HepG2 (cell line): ENCODE data around the gene UPB1. TPM values are rescaled to one million over a fixed set of nuclear protein-coding genes. Genes with fewer than 3 reads are reported as not detected.

Experiments used
- ATAC-seq: fragments of 200-7000 bp; cut with Tn5 transposase; 3 replicates; pipeline ENCODE4 v1.9.1; 2020; ENCODE audit warnings: mild to moderate bottlenecking, moderate library complexity
- BruUV-seq: library from RNA; stranded (reverse); fragments of 400-500 nt; replicated peaks from 2 replicates; lab custom pipeline; 2021; lab: Mats Ljungman, UMichigan
- CTCF ChIA-PET: fragments of 300-600 bp; formaldehyde crosslinking; extraction: SDS; loops from one replicate; lab custom pipeline; 2021; ENCODE audit warnings: low total read pairs, inconsistent platforms, low intra/inter-chr PET ratio; lab: Yijun Ruan, JAX
- POLR2A ChIA-PET: fragments of 350-600 bp; sonication (Branson Sonifier 250); formaldehyde crosslinking; loops from one replicate; lab custom pipeline; 2020; ENCODE audit warnings: antibody characterized with exemption, inconsistent platforms; lab: Yijun Ruan, JAX
- DNase-seq: peaks from one replicate; pipeline ENCODE4 v3.0.0-alpha.2; 2015; ENCODE audit warnings: low spot score
- FAIRE-seq: peaks from 3 replicates; lab custom pipeline; 2011; peaks lifted over from hg19 to GRCh38; lab: Jason Lieb, UNC
- H2AFZ ChIP-seq: one replicate; pipeline ENCODE4 v1.6.1; 2011; ENCODE audit warnings: low read length, inconsistent platforms
- H3K27ac ChIP-seq: fragments of 300-600 bp; 3 replicates; pipeline ENCODE4 v1.8.0; 2011; ENCODE audit warnings: mixed run types, mild to moderate bottlenecking, mixed read lengths, low read length, inconsistent platforms; ENCODE audit not compliant: insufficient read depth; ENCODE audit errors: extremely low read length
- H3K27me3 ChIP-seq, 2 experiments: fragments of 200-600 bp in 1 of 2; 2 replicates in 1 of 2; 3 replicates in 1 of 2; pipeline versions ENCODE4 v1.6.0 to v1.8.0; 2011; ENCODE audit warnings: low read length in 2 of 2, mild to moderate bottlenecking in 2 of 2, moderate library complexity in 2 of 2, inconsistent platforms in 1 of 2; ENCODE audit not compliant: insufficient read depth in 2 of 2, control insufficient read depth in 1 of 2
- H3K36me3 ChIP-seq, 2 experiments: fragments of 200-600 bp in 1 of 2; replicated peaks in 1 of 2; 2 replicates in 1 of 2; 3 replicates in 1 of 2; pipeline versions ENCODE4 v1.5.1 to v1.8.0; 2011; ENCODE audit warnings: low read length in 2 of 2, inconsistent platforms in 1 of 2; ENCODE audit not compliant: insufficient read depth in 2 of 2, control insufficient read depth in 1 of 2
- H3K4me1 ChIP-seq: 2 replicates; pipeline ENCODE4 v1.5.1; 2012; ENCODE audit warnings: low read length, inconsistent platforms; ENCODE audit not compliant: insufficient read depth
- H3K4me2 ChIP-seq: 2 replicates; pipeline ENCODE4 v1.6.0; 2011; ENCODE audit warnings: low read depth, low read length, inconsistent platforms
- H3K4me3 ChIP-seq, 3 experiments: fragments of 200-600 bp in 1 of 3; sonication (generic), shearing (Covaris generic) in 1 of 3; replicated peaks in 1 of 3; 2 replicates each; pipeline ENCODE4 v1.5.1; 2011 to 2016; ENCODE audit warnings: low read length in 3 of 3, inconsistent platforms in 2 of 3, low read depth in 2 of 3, mild to moderate bottlenecking in 2 of 3, control low read depth in 1 of 3, mixed read lengths in 1 of 3; ENCODE audit not compliant: insufficient read depth in 1 of 3
- H3K79me2 ChIP-seq: one replicate; pipeline ENCODE4 v1.6.1; 2011; ENCODE audit warnings: low read length, inconsistent platforms; ENCODE audit not compliant: insufficient read depth
- H3K9ac ChIP-seq: 2 replicates; pipeline ENCODE4 v1.6.0; 2011; ENCODE audit warnings: mild to moderate bottlenecking, low read depth, low read length, inconsistent platforms; ENCODE audit not compliant: insufficient read depth
- H3K9me3 ChIP-seq: 2 replicates; pipeline ENCODE4 v1.5.1; 2012; ENCODE audit warnings: mild to moderate bottlenecking, low read length
- H4K20me1 ChIP-seq: 2 replicates; pipeline ENCODE4 v1.6.0; 2011; ENCODE audit warnings: inconsistent platforms, mild to moderate bottlenecking, low read length, moderate library complexity; ENCODE audit not compliant: insufficient read depth
- CEBPZ ChIP-seq: IDR thresholded peaks from 2 replicates; pipeline ENCODE4 v1.6.1; 2012; ENCODE audit warnings: low read length, improper control_type of control experiment
- EZH2 ChIP-seq: conservative IDR thresholded peaks from 2 replicates; pipeline ENCODE4 v1.6.1; 2012; ENCODE audit warnings: mild to moderate bottlenecking, low read depth, low read length, moderate library complexity
- FOXK1 ChIP-seq: sonication (generic); formaldehyde crosslinking; IDR thresholded peaks from 2 replicates; pipeline ENCODE4 v1.4.0; 2020; ENCODE audit warnings: low read depth, missing genetic modification reagents, borderline replicate concordance
- HES4 ChIP-seq: sonication (generic); formaldehyde crosslinking; IDR thresholded peaks from 2 replicates; pipeline ENCODE4 v1.9.0; 2021; ENCODE audit warnings: mild to moderate bottlenecking, missing genetic modification reagents, borderline replicate concordance
- HNRNPUL1 ChIP-seq: fragments of 200-400 bp; formaldehyde crosslinking; IDR thresholded peaks from 2 replicates; pipeline ENCODE4 v1.6.1; 2017; ENCODE audit warnings: low read depth, mild to moderate bottlenecking, low read length, moderate library complexity
- JUND ChIP-seq: sonication (generic); formaldehyde crosslinking; IDR thresholded peaks from 2 replicates; pipeline ENCODE4 v1.8.0; 2022; ENCODE audit warnings: mild to moderate bottlenecking, missing genetic modification reagents
- MED8 ChIP-seq: sonication (generic); formaldehyde crosslinking; IDR thresholded peaks from 2 replicates; pipeline ENCODE4 v1.8.1; 2023; ENCODE audit warnings: mild to moderate bottlenecking, missing genetic modification reagents; ENCODE audit not compliant: insufficient replicate concordance
- PAF1 ChIP-seq: IDR thresholded peaks from 2 replicates; pipeline ENCODE4 v1.6.1; 2016; ENCODE audit warnings: missing genetic modification reagents, missing compliant biosample characterization
- PHF20 ChIP-seq: sonication (generic); formaldehyde crosslinking; IDR thresholded peaks from 2 replicates; pipeline ENCODE4 v1.5.0; 2020; ENCODE audit warnings: mild to moderate bottlenecking, missing genetic modification reagents
- RARA ChIP-seq: IDR thresholded peaks from 2 replicates; pipeline ENCODE4 v1.6.1; 2016; ENCODE audit warnings: missing genetic modification reagents, missing compliant biosample characterization
- TRIM24 ChIP-seq: sonication (generic); formaldehyde crosslinking; IDR thresholded peaks from 2 replicates; pipeline ENCODE4 v1.8.0; 2022; ENCODE audit warnings: mild to moderate bottlenecking, missing genetic modification reagents
- WGBS: methylation state at CpG from one replicate; pipeline ENCODE4 v1.1.6; 2017; ENCODE audit warnings: low lambda C conversion rate; 5-methylcytosine and 5-hydroxymethylcytosine counted together
- in situ Hi-C: cut with HindIII; loops from 2 replicates; pipeline ENCODE4 v1.10.0; 2017; ENCODE audit warnings: low pct_unique_long_range_greater_than_20kb; ENCODE audit not compliant: extremely low pct_ligation_motif_present
- intact Hi-C: fragments of 100-400 bp; cut with micrococcal nuclease; formaldehyde crosslinking; loops from one replicate; pipeline ENCODE4 v1.10.0; 2022; ENCODE audit not compliant: unreplicated experiment
- polyA plus RNA-seq, 8 experiments: library from polyadenylated mRNA; depleted of rRNA in 3 of 8; stranded (reverse) in 7 of 8; unstranded in 1 of 8; fragments of >200 nt; fragmentation: Illumina TruSeq in 4 of 8; extraction: Trizol in 4 of 8; gene quantifications; 2 replicates each; pipeline versions ENCODE4 v1.2.1 to v1.2.3, GENCODE V29; 2011 to 2016; ENCODE audit warnings: low read depth in 4 of 8, missing spikeins in 1 of 8, mixed read lengths in 1 of 8; ENCODE audit not compliant: insufficient read depth in 1 of 8
- total RNA-seq, 5 experiments: library from RNA; depleted of rRNA; stranded (reverse); fragments of >200 nt; fragmentation: Illumina TruSeq; extraction: Trizol; gene quantifications; 2 replicates each; pipeline ENCODE4 v1.2.3, GENCODE V29; 2016; ENCODE audit warnings: low read depth in 1 of 5
- TF ChIP-seq, protein P1 (sequence below): sonication (generic); formaldehyde crosslinking; IDR thresholded peaks from one replicate; pipeline ENCODE4 v1.5.1; 2020; ENCODE audit warnings: mild to moderate bottlenecking, missing genetic modification reagents; ENCODE audit errors: not compliant biosample characterization
- TF ChIP-seq, protein P2 (sequence below): sonication (generic); formaldehyde crosslinking; IDR thresholded peaks from 2 replicates; pipeline ENCODE4 v1.8.1; 2023; ENCODE audit warnings: mild to moderate bottlenecking, missing genetic modification reagents, borderline replicate concordance

UPB1 gene
- total and polyA plus RNA-seq, 2 of the 13 experiments (the other 11 are each of a cell fraction or from before 2014, with no cell fraction given): 0.38 to 1.2 TPM

DNA sequence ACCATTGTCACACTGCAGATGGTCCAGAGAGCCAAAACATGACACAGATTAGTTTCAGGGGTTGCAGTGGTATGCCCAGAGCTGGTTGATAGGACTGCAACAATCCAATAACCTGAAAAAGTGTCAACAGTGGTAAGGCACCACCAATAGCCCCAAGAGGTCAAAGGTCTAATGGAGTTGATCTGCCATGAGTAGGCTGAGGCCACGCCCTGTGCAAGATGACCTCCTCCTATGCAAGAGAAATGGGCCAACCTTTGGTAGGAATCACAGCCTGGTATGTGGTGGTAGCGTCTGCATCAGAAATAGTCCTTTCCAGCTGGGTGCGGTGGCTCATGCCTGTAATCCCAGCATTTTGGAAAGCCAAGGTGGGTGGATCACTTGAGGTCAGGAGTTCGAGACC, 40.2 kb downstream of the UPB1 start:
- no peaks in the 10 kb centered on the region for H4K20me1 ChIP-seq
- H3K27ac ChIP-seq: no peak overlapping the region
- no peak overlapping the region for H3K9ac ChIP-seq
- peaks cover 53% of the 10 kb centered on the region for H3K4me1 ChIP-seq
- intact Hi-C loops: no loop called here
- FAIRE-seq (no peak), ATAC-seq (no peak), DNase-seq (no peak)
- no peak overlapping the region for H3K4me3 ChIP-seq
- POLR2A ChIA-PET: interaction anchor here (1.0 kb wide), 1 partner anchor 10 kb away, joined by 3 read pairs; no protein-coding TSS in a partner anchor
- CTCF ChIA-PET: no interaction called here
- 100% methylated on average over 2 of the region's 4 CpGs for WGBS
- no peak overlapping the region for H2AFZ ChIP-seq
- H3K4me2 ChIP-seq: no peak overlapping the region
- H3K79me2 ChIP-seq: no peaks in the 10 kb centered on the region
- peaks cover under 1 to 6% of the 10 kb centered on the region in 2 experiments; a peak in 2 of 5 replicates for H3K36me3 ChIP-seq
- H3K27me3 ChIP-seq: no peaks in the 10 kb centered on the region
- H3K9me3 ChIP-seq: no peaks in the 10 kb centered on the region
- in situ Hi-C loops: no loop called here
- BruUV-seq: no TSS peak
- TF ChIP-seq, protein P1, sequence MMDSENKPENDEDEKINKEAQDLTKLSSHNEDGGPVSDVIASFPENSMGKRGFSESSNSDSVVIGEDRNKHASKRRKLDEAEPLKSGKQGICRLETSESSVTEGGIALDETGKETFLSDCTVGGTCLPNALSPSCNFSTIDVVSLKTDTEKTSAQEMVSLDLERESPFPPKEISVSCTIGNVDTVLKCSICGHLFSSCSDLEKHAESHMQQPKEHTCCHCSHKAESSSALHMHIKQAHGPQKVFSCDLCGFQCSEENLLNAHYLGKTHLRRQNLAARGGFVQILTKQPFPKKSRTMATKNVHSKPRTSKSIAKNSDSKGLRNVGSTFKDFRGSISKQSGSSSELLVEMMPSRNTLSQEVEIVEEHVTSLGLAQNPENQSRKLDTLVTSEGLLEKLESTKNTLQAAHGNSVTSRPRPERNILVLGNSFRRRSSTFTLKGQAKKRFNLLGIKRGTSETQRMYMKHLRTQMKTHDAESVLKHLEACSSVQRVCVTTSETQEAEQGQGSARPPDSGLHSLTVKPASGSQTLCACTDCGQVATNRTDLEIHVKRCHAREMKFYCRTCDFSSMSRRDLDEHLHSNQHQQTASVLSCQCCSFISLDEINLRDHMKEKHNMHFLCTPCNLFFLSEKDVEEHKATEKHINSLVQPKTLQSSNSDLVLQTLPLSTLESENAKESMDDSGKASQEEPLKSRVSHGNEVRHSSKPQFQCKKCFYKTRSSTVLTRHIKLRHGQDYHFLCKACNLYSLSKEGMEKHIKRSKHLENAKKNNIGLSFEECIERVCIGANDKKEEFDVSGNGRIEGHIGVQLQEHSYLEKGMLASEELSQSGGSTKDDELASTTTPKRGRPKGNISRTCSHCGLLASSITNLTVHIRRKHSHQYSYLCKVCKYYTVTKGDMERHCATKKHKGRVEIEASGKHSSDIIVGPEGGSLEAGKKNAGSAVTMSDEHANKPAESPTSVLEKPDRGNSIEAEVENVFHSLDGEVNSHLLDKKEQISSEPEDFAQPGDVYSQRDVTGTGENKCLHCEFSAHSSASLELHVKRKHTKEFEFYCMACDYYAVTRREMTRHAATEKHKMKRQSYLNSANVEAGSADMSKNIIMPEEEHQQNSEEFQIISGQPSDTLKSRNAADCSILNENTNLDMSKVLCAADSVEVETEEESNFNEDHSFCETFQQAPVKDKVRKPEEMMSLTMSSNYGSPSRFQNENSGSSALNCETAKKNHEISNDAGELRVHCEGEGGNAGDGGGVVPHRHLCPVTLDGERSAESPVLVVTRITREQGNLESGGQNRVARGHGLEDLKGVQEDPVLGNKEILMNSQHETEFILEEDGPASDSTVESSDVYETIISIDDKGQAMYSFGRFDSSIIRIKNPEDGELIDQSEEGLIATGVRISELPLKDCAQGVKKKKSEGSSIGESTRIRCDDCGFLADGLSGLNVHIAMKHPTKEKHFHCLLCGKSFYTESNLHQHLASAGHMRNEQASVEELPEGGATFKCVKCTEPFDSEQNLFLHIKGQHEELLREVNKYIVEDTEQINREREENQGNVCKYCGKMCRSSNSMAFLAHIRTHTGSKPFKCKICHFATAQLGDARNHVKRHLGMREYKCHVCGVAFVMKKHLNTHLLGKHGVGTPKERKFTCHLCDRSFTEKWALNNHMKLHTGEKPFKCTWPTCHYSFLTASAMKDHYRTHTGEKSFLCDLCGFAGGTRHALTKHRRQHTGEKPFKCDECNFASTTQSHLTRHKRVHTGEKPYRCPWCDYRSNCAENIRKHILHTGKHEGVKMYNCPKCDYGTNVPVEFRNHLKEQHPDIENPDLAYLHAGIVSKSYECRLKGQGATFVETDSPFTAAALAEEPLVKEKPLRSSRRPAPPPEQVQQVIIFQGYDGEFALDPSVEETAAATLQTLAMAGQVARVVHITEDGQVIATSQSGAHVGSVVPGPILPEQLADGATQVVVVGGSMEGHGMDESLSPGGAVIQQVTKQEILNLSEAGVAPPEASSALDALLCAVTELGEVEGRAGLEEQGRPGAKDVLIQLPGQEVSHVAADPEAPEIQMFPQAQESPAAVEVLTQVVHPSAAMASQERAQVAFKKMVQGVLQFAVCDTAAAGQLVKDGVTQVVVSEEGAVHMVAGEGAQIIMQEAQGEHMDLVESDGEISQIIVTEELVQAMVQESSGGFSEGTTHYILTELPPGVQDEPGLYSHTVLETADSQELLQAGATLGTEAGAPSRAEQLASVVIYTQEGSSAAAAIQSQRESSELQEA: no peak
- no peak for TF ChIP-seq HNRNPUL1
- no peak for TF ChIP-seq PAF1 (CRISPR knock-in tag)
- no peak for TF ChIP-seq TRIM24 (CRISPR knock-in tag)
- no peak for TF ChIP-seq FOXK1 (CRISPR knock-in tag)
- no peak for TF ChIP-seq CEBPZ
- TF ChIP-seq PHF20 (CRISPR knock-in tag): no peak
- TF ChIP-seq, protein P2, sequence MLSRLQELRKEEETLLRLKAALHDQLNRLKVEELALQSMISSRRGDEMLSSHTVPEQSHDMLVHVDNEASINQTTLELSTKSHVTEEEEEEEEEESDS (CRISPR knock-in tag): no peak
- TF ChIP-seq JUND: no peak
- TF ChIP-seq EZH2: no peak
- TF ChIP-seq RARA (CRISPR knock-in tag): no peak
- no peak for TF ChIP-seq HES4 (CRISPR knock-in tag)
- TF ChIP-seq MED8: no peak
